Activated CD4-positive, alpha-beta T cell treated with anti-CD3 and anti-CD28 coated beads, Interleukin-2, Interleukin-6, amounts not matched to agents 100 ng/mL and 50 ng/mL, durations not matched to agents 16 hours and 8 hours (primary cell): ENCODE data around the gene FXYD4.
A peak's percentile ranks its signal among the peaks of the same experiment; 100 is the strongest.

Experiments
- DNase-seq: peaks from one replicate; pipeline ENCODE4 v3.0.0-alpha.2; 2020

FXYD4 gene

GRCh38 chr10:43396928-43397624, 25.6 kb downstream of the FXYD4 start:
- peak; percentile 95 for DNase-seq

DNA sequence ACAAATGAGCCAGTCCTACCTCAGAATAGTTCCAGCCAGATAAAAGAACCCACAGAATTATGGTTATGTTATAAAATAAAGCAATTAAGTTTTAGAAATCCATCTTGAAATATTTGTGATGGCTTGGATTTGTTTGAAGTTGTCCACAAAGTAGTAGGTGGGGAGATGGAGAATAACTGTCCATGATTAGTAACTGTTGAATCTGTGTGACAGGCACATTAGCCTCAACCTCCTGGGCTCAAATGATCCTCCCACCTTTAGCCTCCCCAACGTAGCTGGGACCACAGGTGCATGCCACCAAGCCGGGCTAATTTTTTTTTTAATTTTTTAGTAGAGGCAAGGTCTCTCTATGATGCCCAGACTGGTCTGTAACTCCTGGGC, 27.5 kb downstream of the FXYD4 start:
- no peak for DNase-seq

DNA sequence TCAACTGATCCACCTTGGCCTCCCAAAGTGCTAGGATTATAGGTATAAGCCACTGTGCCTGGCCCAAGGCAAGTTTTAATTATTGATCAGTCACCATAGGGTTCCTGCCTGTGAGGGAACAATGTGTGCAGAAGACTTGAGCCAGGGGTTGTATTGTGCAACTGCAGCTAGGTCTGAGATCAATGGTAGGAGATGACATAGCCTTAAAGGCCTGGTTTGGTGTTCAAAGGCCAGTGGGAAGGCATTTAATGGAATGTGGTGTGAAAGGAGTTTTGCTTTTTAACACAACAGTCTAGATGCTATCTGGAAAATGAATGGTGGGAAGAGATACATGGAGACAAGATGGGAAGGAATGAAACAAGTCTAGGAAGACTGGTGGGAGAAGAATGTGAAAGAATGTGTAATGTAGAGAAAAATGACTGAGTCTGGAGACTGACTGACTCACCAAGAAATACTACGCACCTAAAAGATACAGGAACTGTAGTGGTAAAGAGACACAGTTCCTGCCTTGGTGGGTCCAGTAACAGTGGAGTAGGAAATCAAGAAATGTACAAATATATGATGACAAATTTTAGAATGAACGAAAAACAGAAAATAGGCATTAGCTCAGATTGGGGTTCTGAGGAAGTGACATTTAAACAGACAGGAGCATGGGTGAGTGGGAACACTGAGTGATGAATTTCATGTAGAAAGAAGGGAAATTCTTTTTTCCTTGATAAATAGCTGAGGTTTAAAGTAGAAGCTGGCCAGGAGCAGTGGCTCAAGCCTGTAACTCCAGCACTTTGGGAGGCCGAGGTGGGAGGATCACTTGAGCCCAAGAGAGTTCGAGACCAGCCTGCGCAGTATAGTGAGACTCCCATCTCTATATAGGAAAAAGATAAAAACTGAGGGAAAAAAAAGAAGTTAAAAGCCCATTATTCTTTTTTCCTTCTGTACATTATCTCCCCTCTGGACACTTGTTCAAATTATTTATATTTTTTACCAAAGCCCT, 28.2 kb downstream of the FXYD4 start:
- DNase-seq = peak; percentile 58

GRCh38 chr10:43401627-43402026, 30.2 kb downstream of the FXYD4 start:
- DNase-seq = no peak

GRCh38 chr10:43402176-43402575, 30.7 kb downstream of the FXYD4 start:
- no peak for DNase-seq

GRCh38 chr10:43402880-43403452, 31.5 kb downstream of the FXYD4 start:
- no peak for DNase-seq

DNA sequence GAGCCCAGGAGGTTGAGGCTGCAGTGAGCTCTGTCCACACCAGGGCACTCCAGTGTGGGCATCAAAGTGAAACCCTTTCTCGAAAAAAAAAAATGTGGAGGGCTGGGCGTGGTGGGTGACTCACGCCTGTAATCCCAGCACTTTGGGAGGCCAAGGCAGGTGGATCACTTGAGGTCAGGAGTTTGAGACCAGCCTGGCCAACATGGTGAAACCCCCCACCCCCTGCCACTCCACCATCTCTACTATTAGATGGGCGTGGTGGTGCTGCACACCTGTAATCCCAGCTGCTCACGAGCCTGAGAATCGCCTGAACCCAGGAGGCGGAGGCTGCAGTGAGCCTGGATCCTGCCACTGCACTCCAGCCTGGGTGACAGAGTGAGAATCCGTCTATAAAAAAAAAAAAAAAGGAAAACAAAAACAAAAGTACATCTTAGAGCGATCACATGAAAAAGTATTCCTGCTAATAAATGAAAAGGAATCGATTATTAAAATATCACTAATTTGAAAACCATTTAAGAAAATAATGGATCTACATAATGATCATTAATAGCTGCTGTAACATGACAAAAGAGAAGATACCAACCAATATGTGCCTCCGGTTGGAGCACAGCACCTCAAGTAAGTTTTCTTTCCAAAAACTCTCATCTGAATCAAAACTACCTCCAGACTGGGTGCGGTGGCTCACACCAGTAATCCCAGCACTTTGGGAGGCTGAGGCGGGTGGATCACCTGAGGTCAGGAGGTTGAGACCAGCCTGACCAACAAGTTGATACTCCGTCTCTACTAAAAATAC, 32.7 kb downstream of the FXYD4 start:
- DNase-seq = no peak

- DNase-seq = no peak
These were observed 33.3 kb downstream of the FXYD4 start for GRCh38 chr10:43404704-43405084.

- DNase-seq = peak; percentile 71
These were observed 35.7 kb downstream of the FXYD4 start for GRCh38 chr10:43407148-43407575.

DNA sequence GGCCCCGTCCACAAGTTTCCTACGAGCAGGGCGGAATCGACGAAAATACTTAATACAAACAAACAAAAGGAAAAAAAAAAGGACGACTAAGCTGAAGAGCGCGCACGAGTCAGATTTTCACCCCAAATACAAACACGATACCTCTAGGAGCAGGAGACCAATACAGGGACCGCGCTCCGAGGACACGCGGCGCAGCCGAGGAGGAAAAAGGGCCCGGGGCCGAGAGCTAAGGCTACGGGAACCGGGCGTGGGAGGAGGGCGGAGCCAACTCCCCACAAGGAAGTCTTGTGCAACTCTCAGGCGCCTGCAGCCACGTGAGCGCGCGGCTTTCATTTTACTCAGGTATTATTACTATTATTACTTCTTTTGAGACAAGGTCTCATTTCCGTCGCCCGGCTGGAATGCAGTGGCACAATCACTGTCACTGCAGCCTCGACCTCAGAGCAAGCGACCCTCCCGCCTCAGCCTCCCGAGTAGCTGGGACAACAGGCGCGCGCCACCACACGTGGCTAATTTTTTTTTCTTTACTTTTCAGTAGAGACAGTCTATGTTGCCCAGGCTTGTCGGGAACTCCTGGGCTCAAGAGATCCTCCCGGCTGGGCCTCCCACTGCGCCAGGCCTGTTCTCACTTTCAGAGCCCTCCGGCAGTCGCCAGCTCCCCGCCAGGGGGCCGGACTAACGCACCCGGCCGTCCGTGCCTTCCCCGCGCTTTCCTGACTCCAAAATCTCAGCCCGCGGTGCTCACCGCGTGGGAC, 36.3 kb downstream of the FXYD4 start:
- peak; percentile 95 for DNase-seq

DNA sequence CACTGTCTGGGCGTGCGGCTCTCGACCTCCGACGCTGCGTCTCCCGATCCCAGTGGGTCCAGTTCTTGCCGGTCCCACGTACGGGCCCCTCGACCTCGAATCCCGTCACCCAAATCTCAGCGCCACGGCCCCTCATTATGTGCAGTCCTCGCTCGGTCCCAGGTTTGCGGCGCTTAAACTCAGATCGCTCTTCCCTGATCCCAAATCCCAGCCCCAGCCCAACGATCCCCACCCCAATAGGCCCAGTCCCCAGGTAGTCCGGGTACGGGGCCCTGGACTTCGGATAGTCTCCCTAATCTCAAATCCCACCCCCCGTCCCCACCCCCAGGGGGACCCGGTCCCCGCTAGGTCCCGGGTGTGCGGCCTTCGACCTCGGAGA, 36.9 kb downstream of the FXYD4 start:
- DNase-seq = no peak

DNA sequence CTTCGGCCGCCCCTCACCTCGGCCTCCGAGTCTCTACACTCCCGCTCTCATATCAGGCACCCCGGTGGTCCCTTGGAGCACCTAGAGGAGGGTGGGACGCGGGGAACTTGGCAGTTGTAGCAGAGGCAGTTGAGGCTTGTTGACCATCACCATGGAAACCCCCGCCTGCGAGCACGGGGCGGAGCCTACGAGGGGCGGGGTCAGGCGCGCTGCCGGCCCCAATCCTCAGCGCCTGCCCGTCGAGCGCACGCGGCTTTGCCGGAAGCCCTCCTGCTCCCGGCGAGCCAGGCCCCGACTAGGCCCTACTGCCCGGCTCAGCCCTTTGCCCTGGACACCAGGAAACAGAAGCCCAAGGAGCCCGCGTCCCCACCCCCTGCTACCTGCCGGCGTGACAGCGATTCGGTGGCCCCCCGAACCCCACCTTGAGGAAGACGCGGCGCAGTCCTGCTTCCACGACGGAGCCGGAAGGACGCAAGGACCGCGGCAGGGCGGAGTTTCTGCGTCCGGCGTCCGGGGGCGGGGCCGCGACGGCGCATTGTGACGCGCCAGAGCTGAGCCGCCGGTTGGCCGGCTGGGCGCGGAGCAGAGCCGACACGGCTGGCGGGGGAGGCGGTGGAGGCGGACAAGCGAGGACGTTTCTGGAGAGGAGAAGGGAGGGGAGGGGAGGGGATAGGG, 37.4 kb downstream of the FXYD4 start, which contains the start of gene HNRNPF:
Gene HNRNPF (minus strand): TSS at position 477 of the 675 bp plus-strand sequence. CDS start 21,302 bp downstream, outside the sequence.
- DNase-seq = peak; percentile 96

DNA sequence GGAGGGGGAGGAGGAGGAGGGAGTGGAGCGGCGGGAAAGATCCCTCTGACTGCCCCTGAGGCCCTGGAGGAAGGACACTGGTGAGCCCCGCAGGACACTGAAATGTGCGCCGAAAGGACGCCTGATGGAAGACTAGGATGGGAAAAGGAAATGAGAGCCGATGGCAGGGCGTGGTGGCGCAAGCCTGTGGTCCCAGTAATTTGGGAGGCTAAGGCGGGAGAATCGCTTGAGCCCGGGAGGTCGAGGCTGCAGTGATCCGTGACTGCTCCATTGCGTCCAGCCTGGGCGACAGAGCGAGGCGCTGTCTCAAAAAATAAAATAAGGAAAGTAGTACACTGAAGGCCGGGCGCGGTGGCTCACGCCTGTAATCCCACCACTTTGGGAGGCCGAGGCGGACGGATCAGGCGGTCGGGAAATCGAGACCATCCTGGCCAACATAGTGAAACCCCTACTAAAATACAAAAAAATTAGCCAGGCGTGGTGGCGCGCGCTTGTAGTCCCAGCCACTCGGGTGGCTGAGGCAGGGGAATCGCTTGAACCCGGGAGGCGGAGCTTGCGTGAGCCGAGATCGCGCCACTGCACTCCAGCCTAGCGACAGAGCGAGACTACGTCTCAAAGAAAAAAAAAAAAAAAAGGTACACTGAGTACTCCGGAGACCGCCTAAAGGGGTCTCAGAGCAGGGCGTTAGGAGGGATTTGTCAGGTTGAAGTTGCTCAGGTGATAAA, 38.1 kb downstream of the FXYD4 start:
- peak; percentile 83 for DNase-seq

- DNase-seq = no peak
These were observed 38.9 kb downstream of the FXYD4 start for GRCh38 chr10:43410345-43410744.

- DNase-seq = no peak
These were observed 40.1 kb downstream of the FXYD4 start for GRCh38 chr10:43411536-43411935.

GRCh38 chr10:43415544-43415943, 44.1 kb downstream of the FXYD4 start:
- no peak for DNase-seq

DNA sequence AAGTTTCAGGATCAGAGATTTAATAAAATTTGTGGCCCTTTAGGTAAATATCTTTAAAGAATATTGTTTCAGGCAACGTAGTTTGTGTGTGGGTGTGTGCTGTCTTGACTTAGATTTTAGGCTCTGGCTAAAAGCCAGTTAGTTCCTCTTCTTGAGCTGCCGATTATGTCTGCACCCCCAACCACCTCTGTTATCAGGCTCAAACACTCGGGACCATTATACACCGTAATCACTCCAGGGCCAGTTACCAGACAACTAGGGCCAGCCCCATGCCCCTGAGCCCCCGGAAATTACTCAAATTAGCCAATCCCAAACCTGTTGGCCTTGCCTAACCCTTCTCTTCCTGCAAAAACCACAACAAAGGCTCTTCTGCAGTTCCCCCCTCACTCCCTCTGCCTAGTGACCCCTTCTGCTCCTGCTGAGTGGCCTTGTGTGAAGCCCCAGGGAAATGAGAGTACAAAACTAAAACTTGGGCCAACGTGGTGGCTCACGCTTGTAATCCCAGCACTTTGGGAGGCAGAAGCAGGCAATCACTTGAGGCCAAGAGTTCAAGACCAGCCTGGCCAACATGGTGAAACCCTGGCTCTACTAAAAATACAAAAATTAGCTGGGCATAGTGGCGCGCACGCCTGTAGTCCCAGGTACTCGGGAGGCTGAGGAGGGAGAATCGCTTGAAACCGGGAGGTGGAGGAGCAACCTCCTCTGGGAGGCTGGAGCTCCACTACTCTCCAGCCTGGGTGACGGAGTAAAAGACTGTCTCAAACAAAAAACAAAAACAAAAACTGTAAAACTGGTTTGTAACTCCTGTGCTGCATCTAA, 46.7 kb downstream of the FXYD4 start:
- DNase-seq = peak; percentile 77

- no peak for DNase-seq
These were observed 48.5 kb downstream of the FXYD4 start for GRCh38 chr10:43419997-43420368.

- DNase-seq = peak; percentile 89
These were observed 49.1 kb downstream of the FXYD4 start for GRCh38 chr10:43420369-43421200.
